WI38 (cell line): ENCODE results near the gene CAND2.

Experiments
- H3K4me3 ChIP-seq: 2 replicates; pipeline ENCODE4 v1.5.1; 2011; ENCODE audit warnings: low read depth, mild to moderate bottlenecking, control low read depth, low read length
- CTCF ChIP-seq: IDR thresholded peaks from 2 replicates; pipeline ENCODE4 v1.5.1; 2012; ENCODE audit warnings: low read depth, mild to moderate bottlenecking, control low read depth, low read length

CAND2 gene

GRCh38 chr3:12797892-12798558 is 1.5 kb downstream of the CAND2 start:
- TF ChIP-seq CTCF: no peak
- H3K4me3 ChIP-seq: no peak overlapping the region

GRCh38 chr3:12798559-12799179 is 2.2 kb downstream of the CAND2 start:
- no peak overlapping the region for H3K4me3 ChIP-seq
- no peak for TF ChIP-seq CTCF

GRCh38 chr3:12799525-12800440 is 3.3 kb downstream of the CAND2 start:
- no peak overlapping the region for H3K4me3 ChIP-seq
- TF ChIP-seq CTCF: no peak

- no peak overlapping the region for H3K4me3 ChIP-seq
- no peak for TF ChIP-seq CTCF
These were observed 6.9 kb downstream of the CAND2 start for GRCh38 chr3:12803371-12803770.

- H3K4me3 ChIP-seq: no peak overlapping the region
- no peak for TF ChIP-seq CTCF
These were observed 10.6 kb downstream of the CAND2 start for GRCh38 chr3:12807066-12807465.

- no peak overlapping the region for H3K4me3 ChIP-seq
- no peak for TF ChIP-seq CTCF
These were observed 11.3 kb downstream of the CAND2 start for GRCh38 chr3:12807601-12808359.
